Endothelial cell (in vitro differentiated cells): Measurements from ENCODE around the gene SPTBN5. TPM values are rescaled to one million over a fixed set of nuclear protein-coding genes. Genes with fewer than 3 reads are reported as not detected.
A peak's percentile ranks its signal among the peaks of the same experiment; 100 is the strongest.

Source experiments
- DNase-seq: peaks from one replicate; pipeline ENCODE4 v3.0.0; 2021; ENCODE audit warnings: low spot score
- H3K27ac Mint-ChIP-seq: one replicate; pipeline ENCODE4 v1.8.0; 2021; ENCODE audit warnings: mixed read lengths, inconsistent platforms; ENCODE audit not compliant: unreplicated experiment
- H3K27me3 Mint-ChIP-seq: one replicate; pipeline ENCODE4 v1.8.0; 2021; ENCODE audit warnings: mild to moderate bottlenecking, moderate library complexity, mixed read lengths, inconsistent platforms; ENCODE audit not compliant: unreplicated experiment
- H3K36me3 Mint-ChIP-seq: one replicate; pipeline ENCODE4 v1.8.0; 2021; ENCODE audit warnings: mild to moderate bottlenecking, low read depth, mixed read lengths, inconsistent platforms; ENCODE audit not compliant: unreplicated experiment
- H3K4me1 Mint-ChIP-seq: one replicate; pipeline ENCODE4 v1.8.0; 2021; ENCODE audit warnings: mild to moderate bottlenecking, mixed read lengths, inconsistent platforms; ENCODE audit not compliant: unreplicated experiment
- H3K4me3 Mint-ChIP-seq: one replicate; pipeline ENCODE4 v1.8.0; 2021; ENCODE audit warnings: mild to moderate bottlenecking, mixed read lengths, inconsistent platforms; ENCODE audit not compliant: unreplicated experiment
- H3K9me3 Mint-ChIP-seq: one replicate; pipeline ENCODE4 v1.8.0; 2021; ENCODE audit warnings: mixed read lengths, inconsistent platforms; ENCODE audit not compliant: unreplicated experiment
- CTCF ChIP-seq: fragments of 200-600 bp; sonication (generic); IDR thresholded peaks from one replicate; pipeline ENCODE4 v1.5.0; 2021; ENCODE audit warnings: antibody characterized with exemption; ENCODE audit not compliant: unreplicated experiment
- total RNA-seq: library from RNA; stranded (reverse); fragmentation: NEBNext Ultra II Directional; extraction: Animal tissue kit (Norgen Biotek cat#: 25700); gene quantifications from one replicate; pipeline ENCODE4 v1.2.1, GENCODE V29; 2021; ENCODE audit not compliant: unreplicated experiment

Gene SPTBN5
- total RNA-seq, 1 donor from 2014 or later = 9.4 TPM

DNA sequence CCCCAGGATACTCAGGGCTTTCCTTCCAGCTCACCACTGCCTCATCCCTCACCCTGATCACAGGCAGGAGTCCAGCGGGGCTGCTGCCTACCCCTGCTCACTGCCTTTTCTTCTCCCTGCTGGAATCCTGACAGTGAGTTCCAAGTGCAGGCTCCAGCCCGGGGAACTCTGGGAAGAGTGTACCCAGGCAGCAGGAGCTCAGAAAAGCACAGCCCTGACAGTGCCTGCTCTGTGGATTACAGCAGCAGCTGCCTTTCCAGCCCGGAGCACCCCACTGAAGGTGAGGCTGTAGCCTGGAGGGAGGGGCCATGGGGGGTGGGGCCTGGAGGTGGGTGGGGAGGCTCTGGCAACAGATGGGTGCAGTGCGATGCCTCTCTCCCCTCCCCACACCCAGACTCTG, 72.0 kb downstream of the SPTBN5 start:
- DNase-seq = no peak
- no peak overlapping the region for H3K27ac Mint-ChIP-seq

GRCh38 chr15:41820791-41821423, 72.9 kb downstream of the SPTBN5 start:
- Mint-ChIP-seq H3K36me3 (peaks cover 61% of the 10 kb centered on the region), H3K27me3 (peaks cover 7% of the 10 kb centered on the region), H3K27ac (no peak overlapping the region), H3K9me3 (no peaks in the 10 kb centered on the region), H3K4me3 (no peak overlapping the region), H3K4me1 (peaks cover 3% of the 10 kb centered on the region)
- DNase-seq = no peak
- TF ChIP-seq CTCF = no peak

More for the DNA sequence above, 72.0 kb downstream of the SPTBN5 start:
- H3K4me3 Mint-ChIP-seq = no peak overlapping the region
- H3K4me1 Mint-ChIP-seq = peaks cover 7% of the 10 kb centered on the region
- H3K27me3 Mint-ChIP-seq = peaks cover 9% of the 10 kb centered on the region
- TF ChIP-seq CTCF = no peak
- peaks cover 59% of the 10 kb centered on the region for H3K36me3 Mint-ChIP-seq
- no peaks in the 10 kb centered on the region for H3K9me3 Mint-ChIP-seq

DNA sequence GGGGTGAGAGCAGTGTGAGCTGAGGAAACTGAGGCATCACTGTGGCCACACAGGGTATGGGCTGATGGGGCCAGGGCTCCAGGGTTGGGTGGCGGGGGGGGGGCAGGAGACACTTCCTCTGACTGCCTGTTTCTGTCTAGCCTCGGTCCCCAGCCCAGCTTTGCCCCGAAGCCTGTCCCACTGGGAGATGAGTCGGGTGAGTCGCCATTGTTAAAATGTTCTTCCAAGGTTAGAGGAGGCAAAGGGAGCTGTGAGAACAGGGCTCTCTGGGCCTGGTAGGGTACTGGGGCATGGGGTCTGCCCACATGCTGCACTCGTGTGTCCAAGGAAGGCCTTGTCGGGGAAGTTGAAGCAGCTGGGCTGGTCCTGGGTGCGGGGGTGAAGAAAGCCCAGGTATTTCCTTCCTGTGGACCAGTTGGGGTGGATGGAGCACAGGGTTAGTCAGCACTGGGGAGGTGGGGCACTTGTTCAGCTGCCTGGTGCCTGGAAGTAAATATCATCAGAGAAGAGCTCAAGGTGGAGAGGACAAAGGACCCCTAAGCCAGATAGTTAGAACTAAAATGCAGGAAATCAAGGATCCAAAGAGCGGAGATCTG, 74.3 kb downstream of the SPTBN5 start:
- Mint-ChIP-seq H3K36me3 (peaks cover 66% of the 10 kb centered on the region), H3K27me3 (peaks cover 7% of the 10 kb centered on the region), H3K27ac (no peak overlapping the region), H3K4me3 (peak overlapping the region; percentile 51), H3K9me3 (no peaks in the 10 kb centered on the region), H3K4me1 (peaks cover 3% of the 10 kb centered on the region)
- DNase-seq = no peak
- TF ChIP-seq CTCF = no peak

DNA sequence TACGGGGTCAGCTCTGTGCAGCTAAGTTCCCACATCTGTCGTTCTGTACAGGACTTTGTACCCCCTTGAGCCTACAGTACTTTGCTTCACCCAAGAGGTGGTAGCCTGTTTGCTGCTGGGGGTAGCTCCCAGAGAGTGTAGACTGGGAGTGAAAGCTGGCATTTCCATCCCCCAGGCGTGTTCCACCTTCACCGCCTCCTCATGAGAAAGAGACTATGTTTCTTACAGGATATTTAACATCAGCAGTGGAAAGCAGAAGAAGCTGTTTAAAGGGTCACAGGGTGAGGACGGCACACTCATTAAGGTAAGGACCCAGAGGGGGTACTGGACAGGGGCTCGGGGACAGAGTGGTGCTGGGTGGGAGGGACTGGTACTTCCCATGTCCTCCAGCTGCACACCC, 76.1 kb downstream of the SPTBN5 start:
- no peaks in the 10 kb centered on the region for H3K9me3 Mint-ChIP-seq
- no peak overlapping the region for H3K4me3 Mint-ChIP-seq
- peaks cover 9% of the 10 kb centered on the region for H3K27me3 Mint-ChIP-seq
- H3K36me3 Mint-ChIP-seq = peaks cover 67% of the 10 kb centered on the region
- TF ChIP-seq CTCF = no peak
- no peak overlapping the region for H3K27ac Mint-ChIP-seq
- no peak for DNase-seq
- H3K4me1 Mint-ChIP-seq = peaks cover 3% of the 10 kb centered on the region

DNA sequence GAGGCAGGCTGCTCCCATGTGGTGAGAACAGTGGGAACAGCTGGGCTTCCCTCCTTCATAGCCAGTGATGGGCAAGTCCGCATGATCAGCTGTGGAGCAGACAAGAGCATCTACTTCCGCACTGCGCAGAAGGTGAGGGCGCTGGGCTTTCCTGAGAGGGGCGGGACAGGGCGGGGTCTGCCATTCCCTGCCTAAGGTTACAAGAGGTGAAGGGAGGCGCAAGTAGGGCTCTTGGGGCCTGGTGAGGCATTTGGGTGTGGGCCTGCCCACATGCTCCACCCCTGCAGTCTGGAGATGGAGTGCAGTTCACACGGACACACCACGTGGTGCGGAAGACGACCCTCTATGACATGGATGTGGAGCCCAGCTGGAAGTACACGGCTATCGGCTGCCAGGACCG, 76.5 kb downstream of the SPTBN5 start:
- H3K27me3 Mint-ChIP-seq = peaks cover 9% of the 10 kb centered on the region
- H3K4me1 Mint-ChIP-seq = peaks cover 3% of the 10 kb centered on the region
- H3K4me3 Mint-ChIP-seq = no peak overlapping the region
- no peaks in the 10 kb centered on the region for H3K9me3 Mint-ChIP-seq
- TF ChIP-seq CTCF = no peak
- DNase-seq = no peak
- H3K36me3 Mint-ChIP-seq = peaks cover 65% of the 10 kb centered on the region
- no peak overlapping the region for H3K27ac Mint-ChIP-seq
